Ishikawa (cell line): ENCODE data around the gene ATP2B2.

Experiments used
- CEBPB ChIP-seq: IDR thresholded peaks from 2 replicates; pipeline ENCODE4 v1.6.1; 2012
- CREB1 ChIP-seq: IDR thresholded peaks from 2 replicates; pipeline ENCODE4 v1.6.1; 2012; ENCODE audit warnings: low read depth
- EGR1 ChIP-seq: IDR thresholded peaks from 2 replicates; pipeline ENCODE4 v1.6.1; 2012
- EP300 ChIP-seq: IDR thresholded peaks from 2 replicates; pipeline ENCODE4 v1.6.1; 2012; ENCODE audit warnings: borderline replicate concordance
- FOXM1 ChIP-seq: IDR thresholded peaks from 2 replicates; pipeline ENCODE4 v1.6.1; 2012; ENCODE audit warnings: low read depth, borderline replicate concordance
- NFIC ChIP-seq: IDR thresholded peaks from 2 replicates; pipeline ENCODE4 v1.6.1; 2012
- RAD21 ChIP-seq: IDR thresholded peaks from 2 replicates; pipeline ENCODE4 v1.6.1; 2012; ENCODE audit warnings: low read depth
- TAF1 ChIP-seq: IDR thresholded peaks from 2 replicates; pipeline ENCODE4 v1.6.1; 2012; ENCODE audit warnings: low read depth, mild to moderate bottlenecking
- TCF12 ChIP-seq: IDR thresholded peaks from 2 replicates; pipeline ENCODE4 v1.6.1; 2012; ENCODE audit warnings: low read depth
- TEAD4 ChIP-seq: IDR thresholded peaks from 2 replicates; pipeline ENCODE4 v1.6.1; 2012
- YY1 ChIP-seq: IDR thresholded peaks from 2 replicates; pipeline ENCODE4 v1.6.1; 2012; ENCODE audit warnings: low read depth
- ZBTB7A ChIP-seq: IDR thresholded peaks from 2 replicates; pipeline ENCODE4 v1.6.1; 2012; ENCODE audit warnings: low read depth
- TF ChIP-seq, protein P1 (sequence below): IDR thresholded peaks from 2 replicates; pipeline ENCODE4 v1.6.1; 2012
- TF ChIP-seq, protein P2 (sequence below): IDR thresholded peaks from 2 replicates; pipeline ENCODE4 v1.6.1; 2012; ENCODE audit warnings: low read depth, mild to moderate bottlenecking
- TF ChIP-seq, protein P3 (sequence below): IDR thresholded peaks from 2 replicates; pipeline ENCODE4 v1.6.1; 2012

The ATP2B2 gene

DNA sequence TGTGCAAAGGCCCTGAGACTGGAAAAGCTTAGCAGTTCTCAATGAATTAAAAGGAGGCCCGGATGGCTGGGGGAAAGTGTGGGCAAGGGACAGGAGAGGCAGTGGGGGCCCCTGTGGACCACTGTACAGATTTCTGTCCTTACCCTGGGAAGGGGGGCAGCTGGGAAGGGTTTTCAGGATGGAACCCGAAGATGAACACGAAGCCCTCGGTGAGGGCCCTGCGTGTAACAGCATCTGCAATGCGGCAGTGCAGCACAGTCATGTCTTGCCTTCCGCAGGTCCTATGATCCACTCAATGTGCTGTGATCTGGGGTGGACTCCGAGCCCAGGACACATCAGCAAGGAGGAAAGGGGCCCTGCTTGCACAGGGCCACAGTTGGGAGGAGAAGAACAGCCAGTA, 7.9 kb upstream of the ATP2B2 start:
- TF ChIP-seq TAF1 (no peak), TEAD4 (no peak), FOXM1 (no peak), NFIC (no peak), RAD21 (no peak), ZBTB7A (no peak), CREB1 (no peak)
- TF ChIP-seq, protein P1, sequence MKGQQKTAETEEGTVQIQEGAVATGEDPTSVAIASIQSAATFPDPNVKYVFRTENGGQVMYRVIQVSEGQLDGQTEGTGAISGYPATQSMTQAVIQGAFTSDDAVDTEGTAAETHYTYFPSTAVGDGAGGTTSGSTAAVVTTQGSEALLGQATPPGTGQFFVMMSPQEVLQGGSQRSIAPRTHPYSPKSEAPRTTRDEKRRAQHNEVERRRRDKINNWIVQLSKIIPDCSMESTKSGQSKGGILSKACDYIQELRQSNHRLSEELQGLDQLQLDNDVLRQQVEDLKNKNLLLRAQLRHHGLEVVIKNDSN = no peak
- TF ChIP-seq, protein P2, sequence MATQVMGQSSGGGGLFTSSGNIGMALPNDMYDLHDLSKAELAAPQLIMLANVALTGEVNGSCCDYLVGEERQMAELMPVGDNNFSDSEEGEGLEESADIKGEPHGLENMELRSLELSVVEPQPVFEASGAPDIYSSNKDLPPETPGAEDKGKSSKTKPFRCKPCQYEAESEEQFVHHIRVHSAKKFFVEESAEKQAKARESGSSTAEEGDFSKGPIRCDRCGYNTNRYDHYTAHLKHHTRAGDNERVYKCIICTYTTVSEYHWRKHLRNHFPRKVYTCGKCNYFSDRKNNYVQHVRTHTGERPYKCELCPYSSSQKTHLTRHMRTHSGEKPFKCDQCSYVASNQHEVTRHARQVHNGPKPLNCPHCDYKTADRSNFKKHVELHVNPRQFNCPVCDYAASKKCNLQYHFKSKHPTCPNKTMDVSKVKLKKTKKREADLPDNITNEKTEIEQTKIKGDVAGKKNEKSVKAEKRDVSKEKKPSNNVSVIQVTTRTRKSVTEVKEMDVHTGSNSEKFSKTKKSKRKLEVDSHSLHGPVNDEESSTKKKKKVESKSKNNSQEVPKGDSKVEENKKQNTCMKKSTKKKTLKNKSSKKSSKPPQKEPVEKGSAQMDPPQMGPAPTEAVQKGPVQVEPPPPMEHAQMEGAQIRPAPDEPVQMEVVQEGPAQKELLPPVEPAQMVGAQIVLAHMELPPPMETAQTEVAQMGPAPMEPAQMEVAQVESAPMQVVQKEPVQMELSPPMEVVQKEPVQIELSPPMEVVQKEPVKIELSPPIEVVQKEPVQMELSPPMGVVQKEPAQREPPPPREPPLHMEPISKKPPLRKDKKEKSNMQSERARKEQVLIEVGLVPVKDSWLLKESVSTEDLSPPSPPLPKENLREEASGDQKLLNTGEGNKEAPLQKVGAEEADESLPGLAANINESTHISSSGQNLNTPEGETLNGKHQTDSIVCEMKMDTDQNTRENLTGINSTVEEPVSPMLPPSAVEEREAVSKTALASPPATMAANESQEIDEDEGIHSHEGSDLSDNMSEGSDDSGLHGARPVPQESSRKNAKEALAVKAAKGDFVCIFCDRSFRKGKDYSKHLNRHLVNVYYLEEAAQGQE = no peak

DNA sequence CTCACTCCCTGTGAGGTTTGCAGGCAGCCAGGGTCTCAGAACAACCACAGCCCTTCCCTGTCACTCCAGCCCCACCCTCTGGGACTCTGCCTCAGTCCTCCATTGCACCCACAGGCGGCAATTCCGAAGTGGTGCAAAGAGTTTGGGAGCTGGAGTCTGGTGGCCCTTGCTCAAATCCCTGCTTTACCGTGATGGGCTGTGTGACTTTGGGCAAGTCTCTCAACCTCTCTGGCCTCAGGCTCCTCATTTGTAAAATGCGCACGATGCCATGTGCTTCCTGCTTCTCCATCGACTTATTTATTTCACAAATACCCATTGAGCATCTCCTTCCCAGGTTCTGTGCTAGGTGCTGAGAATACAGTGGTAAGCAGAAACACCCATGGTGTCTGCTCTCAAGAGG, 7.3 kb upstream of the ATP2B2 start:
- TF ChIP-seq TCF12 (no peak), RAD21 (no peak), FOXM1 (no peak), CEBPB (no peak), NFIC (no peak), ZBTB7A (no peak), CREB1 (no peak), TAF1 (no peak)
- TF ChIP-seq, protein P3, sequence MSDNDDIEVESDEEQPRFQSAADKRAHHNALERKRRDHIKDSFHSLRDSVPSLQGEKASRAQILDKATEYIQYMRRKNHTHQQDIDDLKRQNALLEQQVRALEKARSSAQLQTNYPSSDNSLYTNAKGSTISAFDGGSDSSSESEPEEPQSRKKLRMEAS = no peak
- TF ChIP-seq, protein P2 = no peak

DNA sequence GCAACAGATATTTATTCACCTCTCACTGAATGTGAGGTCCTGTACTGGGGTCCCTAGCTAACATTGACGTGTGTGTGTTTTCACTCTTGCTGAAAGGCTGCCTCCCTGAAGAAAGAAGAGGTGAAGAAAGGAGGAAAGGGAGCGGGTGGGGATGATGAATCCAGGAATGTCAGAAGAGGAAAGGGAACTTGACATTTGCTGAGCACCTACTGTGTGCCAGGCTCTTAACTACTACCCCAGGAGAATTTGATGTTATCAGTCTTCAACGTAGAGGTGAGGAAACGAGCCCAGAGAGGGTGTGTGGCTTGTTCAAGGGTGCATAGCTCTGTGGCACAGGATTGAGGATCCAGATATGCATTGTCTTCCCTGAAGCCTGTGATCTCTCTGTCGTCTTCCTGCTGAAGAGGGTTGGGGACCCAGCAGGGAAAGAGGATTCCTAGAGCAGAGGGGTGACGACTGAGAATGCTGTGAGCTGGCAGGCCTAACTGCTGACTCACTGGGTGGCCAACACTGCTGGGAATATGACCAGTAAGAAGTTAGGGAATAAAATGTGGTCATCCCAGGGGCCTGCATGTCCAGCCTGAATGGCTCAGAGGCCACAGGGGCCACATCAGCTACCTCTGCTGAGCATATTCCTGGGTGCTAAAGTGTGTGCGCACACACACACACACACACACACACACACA, 6.6 kb upstream of the ATP2B2 start:
- TF ChIP-seq RAD21 = no peak
- no peak for TF ChIP-seq ZBTB7A
- TF ChIP-seq, protein P2 = no peak
- TF ChIP-seq TEAD4 = no peak
- no peak for TF ChIP-seq YY1
- TF ChIP-seq CREB1 = no peak
- TF ChIP-seq FOXM1 = no peak
- TF ChIP-seq, protein P3 = no peak
- TF ChIP-seq EP300 = no peak
- no peak for TF ChIP-seq EGR1
- TF ChIP-seq TCF12 = no peak
- no peak for TF ChIP-seq TAF1
- TF ChIP-seq, protein P1 = no peak
- TF ChIP-seq CEBPB = no peak
- TF ChIP-seq NFIC = no peak

DNA sequence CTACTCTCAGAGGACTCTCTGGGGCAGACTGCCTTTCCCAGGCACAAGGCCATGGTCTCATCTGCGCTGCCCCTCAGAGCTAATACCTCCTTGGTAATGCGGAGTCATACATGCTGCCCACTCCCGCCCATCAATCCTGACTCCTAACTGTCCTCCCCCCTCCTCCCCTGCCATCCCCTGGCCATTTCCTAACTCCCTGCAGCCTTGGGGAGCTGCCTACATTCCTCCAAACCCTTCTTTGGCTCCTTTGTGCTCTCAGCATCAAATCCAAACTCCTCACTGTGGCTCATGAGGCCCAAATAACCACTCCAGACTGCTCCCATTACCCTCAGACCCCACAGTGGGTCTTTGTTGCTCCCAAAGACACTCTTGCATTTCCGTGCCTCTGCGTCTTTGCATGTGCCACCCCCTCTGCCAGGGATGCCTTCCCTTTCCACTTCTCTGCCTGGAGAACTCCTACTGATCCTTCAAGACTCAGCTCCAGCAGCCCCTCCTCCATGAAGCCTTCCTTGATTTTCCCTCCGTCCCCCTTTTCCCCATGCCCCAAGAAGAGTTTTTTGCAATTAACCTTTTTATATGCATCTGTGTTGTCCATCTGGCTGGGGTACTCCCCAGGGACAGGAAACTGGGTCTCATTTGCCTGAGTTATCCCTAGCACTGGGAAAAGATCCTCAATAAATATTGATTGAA, 5.5 kb upstream of the ATP2B2 start:
- TF ChIP-seq ZBTB7A (no peak), TAF1 (no peak), TEAD4 (no peak), YY1 (no peak), NFIC (no peak), EP300 (no peak), RAD21 (no peak), TCF12 (no peak), CREB1 (no peak), CEBPB (no peak)
- TF ChIP-seq, protein P2 = no peak
- TF ChIP-seq, protein P3 = no peak
- TF ChIP-seq, protein P1 = no peak
